AML-193 (cell line): ENCODE data around the gene MED27.
A peak's percentile ranks its signal among the peaks of the same experiment; 100 is the strongest.
"Not testable (repeated sequence)": the region's sequence is repeated elsewhere in the genome, so short reads cannot be mapped to it uniquely, and the experiment has no call there.

Experiments
- DNase-seq, 2 experiments: peaks; one replicate each; lab custom pipeline; 2025; lab: John Stamatoyannopoulos, UW

Gene MED27

DNA sequence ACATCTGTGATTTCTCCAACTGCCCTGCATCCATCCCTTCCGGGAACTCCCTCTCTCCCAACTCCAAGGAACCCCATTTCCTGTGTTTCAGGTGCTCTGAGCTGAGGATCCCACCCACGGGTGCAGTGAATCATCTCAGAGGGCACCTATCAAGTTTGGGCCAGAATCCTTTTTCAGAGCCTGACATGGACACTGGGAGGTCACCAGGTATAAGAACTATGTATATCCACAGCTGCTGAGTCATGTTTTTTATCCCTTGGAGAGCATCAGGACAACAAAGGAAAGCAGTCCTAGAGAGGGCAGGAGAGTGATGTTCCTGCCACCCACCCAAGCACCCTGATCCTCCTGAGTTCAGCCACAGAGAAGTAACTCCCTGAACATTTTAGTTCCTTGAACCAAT is 3.8 kb downstream of the MED27 start:
- no peak for DNase-seq

GRCh38 chr9:132074736-132075135 is 4.9 kb downstream of the MED27 start:
- DNase-seq, result no peak

DNA sequence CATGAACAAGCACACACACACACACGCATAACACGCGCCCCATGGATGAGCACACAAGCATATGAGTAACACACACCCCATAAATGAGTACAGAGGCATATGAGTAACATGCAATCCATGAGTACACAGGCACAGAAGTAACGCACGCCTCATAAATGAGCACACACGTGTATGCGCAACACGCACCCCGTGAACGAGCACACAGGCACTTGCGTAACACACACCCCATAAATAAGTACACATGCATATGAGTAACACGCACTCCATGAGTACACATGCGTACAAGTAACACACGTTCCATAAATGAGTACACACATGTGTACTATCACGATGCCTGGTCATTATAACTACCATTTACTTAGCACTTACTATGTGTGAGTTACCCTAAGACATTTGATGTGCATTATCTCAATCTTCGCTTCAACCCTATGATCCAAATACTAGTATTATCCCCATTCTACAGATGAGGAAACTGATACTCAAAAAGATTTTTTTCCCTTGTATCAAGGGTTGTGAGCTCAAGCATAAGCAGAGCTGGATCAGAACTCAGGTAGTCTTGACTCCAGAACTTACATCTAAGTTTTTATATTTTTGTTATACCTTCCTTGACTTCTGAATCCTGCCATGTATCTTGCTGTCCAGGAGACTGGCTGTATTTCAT is 7.7 kb downstream of the MED27 start:
- DNase-seq, result no peak

- no peak for DNase-seq
Observed at GRCh38 chr9:132069046-132069898, 10.4 kb downstream of the MED27 start.

DNA sequence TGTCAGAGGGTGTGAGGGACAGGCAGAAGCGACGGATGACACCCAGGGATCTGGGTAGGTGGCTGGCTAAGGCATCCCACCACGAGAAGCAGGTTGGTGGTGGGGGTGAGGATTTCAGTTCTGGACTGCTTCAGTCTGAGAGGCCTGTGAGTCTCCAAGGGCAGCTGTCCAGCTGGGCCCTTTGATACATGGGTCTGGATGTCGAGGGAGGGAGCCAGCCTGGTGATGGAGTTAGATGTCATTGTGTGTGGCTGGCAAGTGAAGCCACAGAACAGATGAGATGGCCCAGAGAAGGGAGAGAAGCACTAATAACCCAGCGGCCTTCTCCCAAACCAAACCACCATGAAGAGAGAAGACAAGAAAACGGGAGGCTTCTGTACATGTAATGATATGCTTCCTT is 11.1 kb downstream of the MED27 start:
- DNase-seq, result no peak

- DNase-seq, result no peak
Observed at GRCh38 chr9:132066511-132066910, 13.2 kb downstream of the MED27 start.

DNA sequence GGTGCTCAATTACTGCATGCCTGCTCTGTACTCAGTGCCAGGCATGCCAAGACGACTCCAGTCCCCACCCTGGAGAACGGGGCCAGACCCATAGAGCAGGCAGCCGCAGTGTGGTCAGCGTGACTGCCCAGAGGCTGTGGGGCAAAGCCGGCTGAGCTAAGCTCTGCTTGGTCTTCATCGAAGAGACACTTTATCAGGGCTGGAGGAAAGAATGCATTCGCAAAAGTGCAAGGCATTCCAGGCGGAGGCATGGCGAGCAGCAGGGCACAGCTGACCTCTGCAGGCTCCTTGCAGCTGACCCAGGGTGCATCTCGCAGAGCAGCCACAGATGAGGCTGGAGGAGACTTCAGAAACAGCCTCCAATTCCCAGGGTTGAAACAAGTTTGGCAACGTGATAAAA is 13.6 kb downstream of the MED27 start:
- no peak for DNase-seq

- DNase-seq, result no peak
Observed at GRCh38 chr9:132063281-132063680, 16.4 kb downstream of the MED27 start.

DNA sequence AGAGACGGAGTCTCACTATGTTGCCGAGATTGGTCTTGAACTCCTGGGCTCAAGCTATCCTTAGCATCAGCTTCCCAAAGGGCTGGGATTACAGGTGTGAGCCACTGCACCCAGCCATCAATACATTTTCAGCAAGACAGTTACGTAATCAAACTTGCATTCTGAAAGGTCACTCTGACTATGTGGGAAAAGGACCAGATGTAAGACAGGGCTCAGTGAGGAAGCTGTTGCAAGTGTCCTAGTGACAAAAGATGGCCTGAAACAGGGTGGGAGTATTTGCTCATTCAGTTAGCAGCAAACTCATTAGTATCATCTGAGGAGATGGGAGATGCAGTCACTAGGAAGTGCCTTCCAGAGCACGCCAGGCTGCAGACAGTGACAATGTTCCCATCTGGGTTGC is 16.9 kb downstream of the MED27 start:
- peak; percentile 30 to 31 for DNase-seq

DNA sequence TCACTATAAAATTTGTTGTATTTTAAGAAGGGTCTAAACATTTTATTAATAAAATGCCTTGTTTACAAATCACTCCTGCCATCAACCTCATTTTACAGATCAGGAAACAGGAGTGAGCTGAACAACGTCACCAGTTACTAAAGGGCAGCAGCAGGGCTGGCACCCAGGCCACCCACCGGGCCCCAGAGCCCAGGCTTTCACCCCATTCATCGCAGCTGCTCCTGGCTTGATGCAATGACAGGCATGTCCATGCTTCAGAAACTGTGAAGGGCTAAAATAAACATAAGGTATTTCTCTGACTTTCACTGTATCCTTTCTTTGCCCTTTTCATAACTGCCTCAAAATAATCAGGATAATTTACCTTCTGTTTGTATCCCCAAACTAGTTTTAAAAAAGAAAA is 18.1 kb downstream of the MED27 start:
- DNase-seq, result no peak

DNA sequence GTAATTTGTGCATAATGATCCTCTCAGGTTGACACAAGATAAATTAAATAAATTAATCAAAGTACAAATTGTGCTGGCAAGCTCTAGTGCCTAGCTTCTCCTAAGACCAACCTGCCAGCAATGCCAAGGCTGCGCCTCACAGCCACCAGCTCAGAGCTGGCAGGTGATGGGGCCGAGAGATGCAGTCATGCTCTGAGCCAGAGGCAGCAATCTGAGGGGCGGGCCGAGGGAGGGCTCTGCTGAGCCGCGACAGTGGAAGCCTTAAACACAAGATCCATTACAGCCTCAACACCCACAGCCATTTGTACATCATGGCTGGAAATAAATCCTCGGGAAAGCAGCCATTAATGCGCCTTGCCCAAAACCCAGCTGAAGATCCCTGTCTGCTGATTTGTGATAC is 20.3 kb downstream of the MED27 start:
- DNase-seq, result no peak

GRCh38 chr9:132058226-132058625 is 21.4 kb downstream of the MED27 start:
- DNase-seq, result not testable (repeated sequence)

DNA sequence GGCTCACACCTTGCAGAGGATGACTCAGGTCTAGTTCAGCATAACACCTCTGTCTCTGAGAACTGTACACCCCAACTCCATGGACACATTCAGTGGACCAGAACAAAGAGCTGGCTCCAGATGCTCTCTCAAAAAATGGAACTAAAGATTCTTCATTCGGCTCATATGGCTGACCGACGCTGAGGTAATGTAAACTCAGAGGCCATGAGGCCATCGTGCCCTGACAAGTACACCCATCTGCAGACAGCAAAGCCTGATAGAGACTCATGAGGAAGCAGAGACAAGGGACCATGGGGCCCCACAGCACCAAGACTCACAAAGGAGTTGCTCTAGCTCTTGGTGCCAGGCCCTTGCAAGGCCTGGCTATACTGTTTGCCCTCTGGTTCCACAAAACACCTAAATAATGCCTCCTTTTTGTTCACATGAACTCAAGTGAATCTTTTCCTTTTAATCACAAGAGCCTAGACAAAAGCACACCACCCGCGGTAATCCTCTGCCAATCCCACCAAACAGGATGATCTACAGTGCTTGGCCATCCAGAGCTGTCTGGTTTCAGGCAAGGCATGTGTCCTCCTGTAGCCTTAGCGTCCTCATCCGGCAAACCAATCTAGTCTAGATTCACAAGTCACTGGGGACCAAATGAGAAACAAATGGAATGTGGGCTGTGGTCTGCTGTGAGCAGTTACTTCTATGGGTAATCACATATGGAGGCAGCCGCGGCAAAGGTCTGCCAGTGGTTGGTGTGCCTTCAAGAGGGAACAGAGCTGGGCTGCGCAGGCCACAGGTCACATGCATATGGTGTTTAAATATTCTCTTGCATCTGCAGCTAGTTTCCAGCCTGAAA is 22.7 kb downstream of the MED27 start:
- DNase-seq, result no peak

- no peak for DNase-seq
Observed at GRCh38 chr9:132055756-132056155, 23.9 kb downstream of the MED27 start.

DNA sequence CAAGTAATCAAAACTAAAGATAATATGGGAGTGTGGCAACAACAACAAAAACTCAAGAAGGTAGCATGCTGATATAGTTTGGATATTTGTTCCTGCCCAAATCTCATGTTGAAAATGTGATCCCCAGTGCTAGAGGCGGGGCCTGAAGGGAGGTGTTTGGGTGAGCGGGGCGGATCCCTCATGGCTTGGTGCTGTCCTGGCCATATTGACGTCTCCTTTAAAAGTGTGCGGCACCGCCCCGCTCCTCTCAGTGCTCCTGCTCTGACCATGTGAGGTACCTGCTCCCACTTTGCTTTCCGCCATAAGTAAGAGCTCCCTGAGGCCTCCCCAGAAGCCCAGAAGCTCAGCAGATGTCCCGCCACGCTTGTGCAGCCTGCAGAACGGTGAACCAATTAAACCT is 25.6 kb downstream of the MED27 start:
- no peak for DNase-seq

GRCh38 chr9:132049900-132050299 is 29.8 kb downstream of the MED27 start:
- DNase-seq, result no peak

DNA sequence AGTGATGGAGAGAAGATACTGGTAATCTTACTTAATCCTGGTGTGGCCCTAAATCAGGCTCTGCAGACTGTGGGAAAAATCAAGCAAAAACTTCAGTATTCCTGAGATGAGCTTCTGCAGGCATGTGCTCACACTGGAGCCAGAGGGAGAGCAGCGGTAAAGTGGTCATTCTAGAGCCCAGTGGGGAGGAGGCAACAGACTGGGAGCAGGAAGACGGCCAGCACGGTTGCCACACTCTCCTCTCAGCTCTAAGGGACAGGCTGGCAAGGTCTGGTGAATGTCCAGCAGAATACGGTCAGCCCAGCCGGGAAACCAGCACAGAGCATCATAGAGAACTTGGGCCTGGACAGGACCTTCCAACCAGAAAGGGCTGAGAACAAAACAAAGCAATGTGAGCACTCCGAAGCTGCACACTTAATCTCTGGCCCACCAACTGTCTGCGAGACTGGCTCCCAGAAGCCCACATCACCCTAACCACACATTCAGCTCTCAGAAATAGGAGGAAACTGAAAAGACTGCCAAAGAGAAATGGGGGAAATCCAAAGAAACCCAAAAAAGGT is 30.3 kb downstream of the MED27 start:
- DNase-seq, result no peak

GRCh38 chr9:132048201-132048600 is 31.5 kb downstream of the MED27 start:
- no peak for DNase-seq

DNA sequence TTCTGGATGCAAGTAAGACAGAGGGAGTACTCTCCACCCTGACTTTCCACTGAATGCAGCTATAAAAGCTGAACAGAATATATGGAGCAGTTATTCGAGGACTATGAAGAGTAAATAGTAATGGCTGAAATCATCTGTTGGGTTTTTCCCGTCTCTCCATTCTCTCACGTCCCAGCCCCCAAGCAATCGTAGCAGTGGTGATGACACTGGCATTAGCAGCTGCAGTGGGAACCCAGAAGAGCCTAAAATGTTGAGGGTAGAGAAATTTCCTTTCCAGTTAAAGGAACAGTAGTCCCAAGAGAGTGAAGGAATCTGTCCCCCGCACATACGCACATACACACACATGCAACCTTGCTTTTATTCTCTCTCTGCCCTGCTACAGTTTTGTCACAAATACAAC is 33.2 kb downstream of the MED27 start:
- no peak for DNase-seq

DNA sequence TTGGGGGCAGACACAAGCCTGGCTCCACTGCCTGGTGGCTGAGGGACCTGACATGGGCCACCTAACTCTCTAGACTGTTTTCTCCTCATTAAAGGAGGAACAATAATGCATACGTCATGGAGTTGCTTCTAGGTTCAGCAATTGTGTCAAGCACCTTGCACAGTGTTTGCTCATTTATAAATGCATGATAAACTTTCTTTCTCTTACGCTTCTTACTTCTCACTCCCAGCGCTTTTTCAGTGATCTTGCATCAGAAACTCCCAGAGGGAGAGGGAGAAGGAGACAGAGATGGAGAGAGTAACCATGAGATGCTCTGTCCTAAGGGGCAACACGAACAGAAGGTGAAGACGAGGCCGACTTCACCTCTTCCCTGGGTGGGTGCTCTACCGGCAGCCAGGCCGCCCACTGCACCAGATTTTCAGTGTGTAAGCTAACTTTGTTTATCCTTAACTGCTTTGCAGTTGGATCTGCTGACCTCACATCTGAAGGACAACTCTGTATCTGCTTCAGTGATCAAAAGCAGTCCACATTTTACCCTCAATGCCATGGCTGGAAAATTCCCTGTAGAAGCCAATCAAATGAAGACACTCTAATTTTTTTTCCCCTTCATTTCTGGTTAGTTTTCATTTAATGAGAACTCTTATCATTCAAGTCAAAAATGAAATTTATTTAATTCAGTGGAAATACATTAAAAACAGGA is 35.3 kb downstream of the MED27 start:
- no peak for DNase-seq

DNA sequence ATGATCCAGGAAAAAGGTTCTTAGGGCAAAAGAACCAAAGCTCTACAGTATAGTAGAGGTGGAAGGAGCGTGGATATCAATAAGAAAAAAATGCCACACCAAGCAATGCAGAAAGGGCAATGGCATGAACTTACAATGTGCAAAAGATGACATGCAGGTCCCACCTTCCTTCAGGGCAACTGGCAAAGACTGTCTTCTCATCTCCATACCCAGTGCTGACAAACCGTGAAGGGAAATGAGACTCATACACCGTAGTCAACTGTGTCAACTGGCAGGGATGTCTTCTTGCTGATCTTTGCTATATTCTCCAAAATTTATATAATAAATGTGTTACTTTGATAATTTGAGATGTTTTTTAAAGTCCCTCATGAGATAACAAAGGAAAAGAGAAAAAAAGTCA is 36.0 kb downstream of the MED27 start:
- DNase-seq, result no peak

DNA sequence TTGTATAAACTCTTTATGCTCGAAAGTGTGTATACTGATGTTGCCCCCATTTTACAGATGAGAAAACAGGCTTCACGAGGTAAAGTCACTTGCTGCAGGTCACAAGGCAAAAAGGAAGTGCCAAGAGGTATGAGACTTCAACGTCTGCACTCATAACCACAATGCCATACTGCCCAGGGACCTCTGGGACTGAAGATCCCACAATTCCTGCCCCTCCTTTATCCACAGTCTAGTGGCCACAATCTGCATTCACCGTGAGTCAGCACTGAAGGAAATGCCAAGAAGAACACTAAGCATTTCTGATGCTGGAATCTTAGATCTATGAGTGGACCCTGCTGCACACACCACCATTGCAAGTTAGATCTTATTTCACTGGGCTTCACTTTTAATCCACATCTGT is 37.3 kb downstream of the MED27 start:
- DNase-seq, result no peak
